ENCODE results near the gene DYNC2H1. TPM values are rescaled to one million over a fixed set of nuclear protein-coding genes. Genes with fewer than 3 reads are reported as not detected.

The DYNC2H1 gene
- total RNA-seq, 2 donors from 2014 or later = 18.1 to 18.2 TPM

DNA sequence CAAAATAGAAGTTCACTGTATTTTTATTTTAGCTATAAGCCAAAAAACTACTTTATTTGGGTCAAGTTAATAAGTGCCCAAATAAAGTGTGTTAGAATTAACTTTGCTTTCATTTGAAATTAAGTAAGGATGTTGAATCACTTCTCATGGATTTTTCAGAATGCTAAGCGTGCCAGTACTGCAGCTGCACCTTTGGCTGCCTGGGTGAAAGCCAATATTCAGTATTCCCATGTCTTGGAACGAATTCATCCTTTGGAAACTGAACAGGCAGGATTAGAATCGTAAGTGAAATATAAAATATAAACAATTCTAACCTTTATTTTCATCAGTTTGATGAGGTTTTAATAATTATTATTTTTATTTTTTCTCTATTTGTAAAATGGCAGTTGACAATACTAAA, 113.6 kb downstream of the DYNC2H1 start:
- intact Hi-C loops (cut with DNase I) = no loop called here
- TF ChIP-seq POLR2A (IDR thresholded peaks at IDR 0.05) (no peak), POLR2AphosphoS5 (IDR thresholded peaks at IDR 0.05) (no peak)
- TF ChIP-seq, protein P1, sequence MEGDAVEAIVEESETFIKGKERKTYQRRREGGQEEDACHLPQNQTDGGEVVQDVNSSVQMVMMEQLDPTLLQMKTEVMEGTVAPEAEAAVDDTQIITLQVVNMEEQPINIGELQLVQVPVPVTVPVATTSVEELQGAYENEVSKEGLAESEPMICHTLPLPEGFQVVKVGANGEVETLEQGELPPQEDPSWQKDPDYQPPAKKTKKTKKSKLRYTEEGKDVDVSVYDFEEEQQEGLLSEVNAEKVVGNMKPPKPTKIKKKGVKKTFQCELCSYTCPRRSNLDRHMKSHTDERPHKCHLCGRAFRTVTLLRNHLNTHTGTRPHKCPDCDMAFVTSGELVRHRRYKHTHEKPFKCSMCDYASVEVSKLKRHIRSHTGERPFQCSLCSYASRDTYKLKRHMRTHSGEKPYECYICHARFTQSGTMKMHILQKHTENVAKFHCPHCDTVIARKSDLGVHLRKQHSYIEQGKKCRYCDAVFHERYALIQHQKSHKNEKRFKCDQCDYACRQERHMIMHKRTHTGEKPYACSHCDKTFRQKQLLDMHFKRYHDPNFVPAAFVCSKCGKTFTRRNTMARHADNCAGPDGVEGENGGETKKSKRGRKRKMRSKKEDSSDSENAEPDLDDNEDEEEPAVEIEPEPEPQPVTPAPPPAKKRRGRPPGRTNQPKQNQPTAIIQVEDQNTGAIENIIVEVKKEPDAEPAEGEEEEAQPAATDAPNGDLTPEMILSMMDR (IDR thresholded peaks at IDR 0.05) = no peak
- H3K4me3 ChIP-seq = no peak overlapping the region
- no peak for DNase-seq (ENCODE audit: low spot score)
- H3K27me3 ChIP-seq (replicated peaks; ENCODE audit: insufficient read depth) = no peaks in the 10 kb centered on the region
- H3K36me3 ChIP-seq = no peaks in the 10 kb centered on the region
- 24% methylated on average over 3 of the region's 3 CpGs for WGBS
- no peak overlapping the region for H3K27ac ChIP-seq
- no peaks in the 10 kb centered on the region for H3K4me1 ChIP-seq (replicated peaks)
- H3K9me3 ChIP-seq = no peaks in the 10 kb centered on the region

DNA sequence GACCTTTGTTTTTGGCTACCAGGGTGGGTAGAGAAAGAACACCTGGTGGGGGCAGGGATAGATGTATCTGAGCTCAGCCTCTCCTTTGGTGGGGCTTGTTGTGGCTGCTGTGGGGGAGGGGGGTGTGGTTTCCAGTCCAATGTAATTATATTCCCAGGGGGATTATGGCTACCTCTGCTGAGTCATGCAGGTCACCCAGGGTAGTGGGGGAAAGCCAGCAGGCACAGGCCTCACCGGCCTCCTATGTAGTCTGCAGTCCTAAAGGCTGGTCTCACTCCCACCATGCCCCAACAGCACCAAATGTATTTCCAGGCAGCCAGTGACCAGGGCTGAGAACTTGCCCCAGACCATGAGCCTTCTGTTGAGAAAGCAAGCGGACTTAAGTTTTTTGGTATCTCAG, 119.6 kb downstream of the DYNC2H1 start:
- TF ChIP-seq POLR2AphosphoS5 (IDR thresholded peaks at IDR 0.05) = no peak
- TF ChIP-seq, protein P1 (IDR thresholded peaks at IDR 0.05) = no peak
- TF ChIP-seq POLR2A (IDR thresholded peaks at IDR 0.05) = no peak
- no peak overlapping the region for H3K27ac ChIP-seq
- H3K4me1 ChIP-seq (replicated peaks) = no peaks in the 10 kb centered on the region
- H3K36me3 ChIP-seq = no peaks in the 10 kb centered on the region
- WGBS = 95% methylated on average over 2 of the region's 2 CpGs
- DNase-seq (ENCODE audit: low spot score) = no peak
- H3K27me3 ChIP-seq (replicated peaks; ENCODE audit: insufficient read depth) = no peaks in the 10 kb centered on the region
- intact Hi-C loops (cut with DNase I) = no loop called here
- H3K9me3 ChIP-seq = no peaks in the 10 kb centered on the region
- no peak overlapping the region for H3K4me3 ChIP-seq

DNA sequence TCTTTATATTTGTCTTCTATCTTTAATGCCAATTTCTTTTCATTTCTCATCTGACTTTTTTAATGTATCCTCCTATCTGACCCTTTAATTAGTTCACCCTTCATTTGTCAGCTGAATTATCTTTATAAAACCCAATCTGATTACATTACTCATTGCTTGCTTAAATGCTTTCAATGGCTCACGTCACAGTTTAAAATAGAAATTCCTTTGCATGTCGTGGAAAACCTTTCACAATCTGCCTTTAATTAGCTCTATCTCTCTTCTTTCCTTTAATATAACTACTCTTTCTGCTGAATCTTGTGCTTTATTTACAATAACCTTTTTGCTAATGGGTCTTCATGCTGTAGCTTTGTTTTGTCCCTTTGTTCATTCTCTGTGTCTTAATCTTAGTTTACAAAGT, 125.7 kb downstream of the DYNC2H1 start:
- 31% methylated on average over 2 of the region's 2 CpGs for WGBS
- intact Hi-C loops (cut with DNase I) = no loop called here
- Histone ChIP-seq H3K36me3 (no peaks in the 10 kb centered on the region), H3K9me3 (no peaks in the 10 kb centered on the region), H3K4me3 (no peak overlapping the region), H3K4me1 (replicated peaks) (no peaks in the 10 kb centered on the region), H3K27me3 (replicated peaks; ENCODE audit: insufficient read depth) (no peaks in the 10 kb centered on the region), H3K27ac (no peak overlapping the region)
- no peak for TF ChIP-seq POLR2A (IDR thresholded peaks at IDR 0.05)
- TF ChIP-seq POLR2AphosphoS5 (IDR thresholded peaks at IDR 0.05) = no peak
- no peak for DNase-seq (ENCODE audit: low spot score)

DNA sequence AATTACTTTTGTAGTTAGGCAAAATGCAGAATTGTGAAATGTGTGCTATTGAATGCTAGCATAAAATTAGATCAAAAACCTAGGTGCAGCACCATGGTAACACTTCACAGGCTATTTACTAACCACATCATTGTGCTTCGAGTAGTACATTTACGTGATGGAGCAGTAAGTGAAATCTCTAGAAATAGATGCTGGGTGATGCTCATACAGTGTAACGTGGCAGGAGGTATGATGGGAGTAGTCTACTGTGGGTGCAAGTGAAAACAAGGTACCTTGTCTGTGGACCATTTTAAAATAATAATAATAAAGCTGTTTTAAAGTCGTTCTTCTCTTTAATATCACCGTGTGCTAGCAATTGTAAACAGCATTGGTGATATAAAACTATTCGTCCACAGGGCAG, 132.3 kb downstream of the DYNC2H1 start:
- H3K4me1 ChIP-seq (replicated peaks) = no peaks in the 10 kb centered on the region
- no peak for TF ChIP-seq POLR2AphosphoS5 (IDR thresholded peaks at IDR 0.05)
- TF ChIP-seq, protein P1 (IDR thresholded peaks at IDR 0.05) = no peak
- no peak for TF ChIP-seq POLR2A (IDR thresholded peaks at IDR 0.05)
- intact Hi-C loops (cut with DNase I) = no loop called here
- 87% methylated on average over 6 of the region's 6 CpGs for WGBS
- no peak overlapping the region for H3K4me3 ChIP-seq
- no peak overlapping the region for H3K27ac ChIP-seq
- H3K9me3 ChIP-seq = no peaks in the 10 kb centered on the region
- no peaks in the 10 kb centered on the region for H3K27me3 ChIP-seq (replicated peaks; ENCODE audit: insufficient read depth)
- no peaks in the 10 kb centered on the region for H3K36me3 ChIP-seq
- DNase-seq (ENCODE audit: low spot score) = no peak

DNA sequence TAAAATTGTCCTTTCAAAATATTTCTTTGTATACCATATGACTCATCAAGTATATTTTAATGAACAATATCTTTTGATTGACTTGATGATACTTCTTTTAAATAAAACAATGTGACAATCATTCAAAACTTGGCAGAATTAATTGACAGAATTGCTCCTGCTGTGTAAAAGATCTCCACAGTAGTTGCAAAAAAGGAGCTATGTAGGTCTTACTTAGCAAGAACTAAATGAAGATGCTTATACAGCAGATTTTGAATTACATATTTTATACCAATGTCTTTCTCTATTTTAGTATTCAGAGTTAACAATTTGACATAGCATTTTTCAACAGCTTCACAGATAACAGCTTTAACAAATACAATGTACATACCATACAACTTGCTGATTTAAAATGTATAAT, 144.9 kb downstream of the DYNC2H1 start:
- H3K9me3 ChIP-seq = no peaks in the 10 kb centered on the region
- no peaks in the 10 kb centered on the region for H3K27me3 ChIP-seq (replicated peaks; ENCODE audit: insufficient read depth)
- H3K4me3 ChIP-seq = no peak overlapping the region
- TF ChIP-seq POLR2AphosphoS5 (IDR thresholded peaks at IDR 0.05) (no peak), POLR2A (IDR thresholded peaks at IDR 0.05) (no peak)
- TF ChIP-seq, protein P1 (IDR thresholded peaks at IDR 0.05) = no peak
- DNase-seq (ENCODE audit: low spot score) = no peak
- intact Hi-C loops (cut with DNase I) = no loop called here
- no peaks in the 10 kb centered on the region for H3K36me3 ChIP-seq
- H3K4me1 ChIP-seq (replicated peaks) = no peaks in the 10 kb centered on the region
- no peak overlapping the region for H3K27ac ChIP-seq

Measured in prostate gland (tissue), 2 donors.